HepG2 (cell line): ENCODE results near the gene MAML1. TPM values are rescaled to one million over a fixed set of nuclear protein-coding genes. Genes with fewer than 3 reads are reported as not detected.
A peak's percentile ranks its signal among the peaks of the same experiment; 100 is the strongest.

Experiments used
- EZH2 ChIP-seq: conservative IDR thresholded peaks from 2 replicates; pipeline ENCODE4 v1.6.1; 2012; ENCODE audit warnings: mild to moderate bottlenecking, low read depth, low read length, moderate library complexity
- HNRNPH1 ChIP-seq: fragments of 200-400 bp; formaldehyde crosslinking; optimal IDR thresholded peaks from 2 replicates; pipeline ENCODE3; 2017; ENCODE audit warnings: mild to moderate bottlenecking, low read depth, low read length
- MAFF ChIP-seq: IDR thresholded peaks from 2 replicates; pipeline ENCODE4 v1.6.1; 2011; ENCODE audit warnings: low read depth, low read length, improper control_type of control experiment
- MYC ChIP-seq: sonication (generic); formaldehyde crosslinking; IDR thresholded peaks from 2 replicates; pipeline ENCODE4 v1.9.0; 2021; ENCODE audit warnings: missing genetic modification reagents, borderline replicate concordance
- MZF1 ChIP-seq: sonication (generic); formaldehyde crosslinking; IDR thresholded peaks from 2 replicates; pipeline ENCODE4 v1.8.1; 2023; ENCODE audit warnings: mild to moderate bottlenecking, missing genetic modification reagents, borderline replicate concordance
- PHF5A ChIP-seq: IDR thresholded peaks from one replicate; pipeline ENCODE4 v1.6.1; 2018; ENCODE audit warnings: low read depth, missing genetic modification reagents; ENCODE audit not compliant: unreplicated experiment
- PTBP1 ChIP-seq: fragments of 200-400 bp; formaldehyde crosslinking; IDR thresholded peaks from 2 replicates; pipeline ENCODE4 v1.6.1; 2018; ENCODE audit warnings: low read length, low read depth; ENCODE audit not compliant: poor library complexity, severe bottlenecking
- RBFOX2 ChIP-seq: fragments of 200-400 bp; formaldehyde crosslinking; IDR thresholded peaks from 2 replicates; pipeline ENCODE4 v1.6.1; 2017; ENCODE audit warnings: low read depth, mild to moderate bottlenecking, low read length
- ZBTB2 ChIP-seq: sonication (generic); formaldehyde crosslinking; IDR thresholded peaks from 2 replicates; pipeline ENCODE4 v1.8.0; 2022; ENCODE audit warnings: low read depth, missing genetic modification reagents
- ZBTB43 ChIP-seq: sonication (generic); formaldehyde crosslinking; conservative IDR thresholded peaks from 2 replicates; pipeline ENCODE4 v1.4.0; 2020; ENCODE audit warnings: missing genetic modification reagents
- ZNF17 ChIP-seq: sonication (generic); formaldehyde crosslinking; IDR thresholded peaks from 2 replicates; pipeline ENCODE4 v1.5.0; 2020; ENCODE audit warnings: mild to moderate bottlenecking, missing genetic modification reagents
- ZNF326 ChIP-seq: sonication (generic); formaldehyde crosslinking; IDR thresholded peaks from 2 replicates; pipeline ENCODE4 v1.4.0; 2020; ENCODE audit warnings: missing genetic modification reagents, borderline replicate concordance
- ZNF350 ChIP-seq: sonication (generic); formaldehyde crosslinking; IDR thresholded peaks from 2 replicates; pipeline ENCODE4 v1.4.0; 2020; ENCODE audit warnings: mild to moderate bottlenecking, low read depth, missing genetic modification reagents, borderline replicate concordance
- ZNF451 ChIP-seq: sonication (generic); formaldehyde crosslinking; IDR thresholded peaks from 2 replicates; pipeline ENCODE4 v1.5.0; 2020; ENCODE audit warnings: mild to moderate bottlenecking, missing genetic modification reagents
- ZNF646 ChIP-seq: sonication (generic); formaldehyde crosslinking; IDR thresholded peaks from 2 replicates; pipeline ENCODE4 v1.9.0; 2021; ENCODE audit warnings: mild to moderate bottlenecking, missing genetic modification reagents
- ZNF672 ChIP-seq: sonication (generic); formaldehyde crosslinking; IDR thresholded peaks from 2 replicates; pipeline ENCODE4 v1.8.1; 2022; ENCODE audit warnings: missing genetic modification reagents
- ZNF800 ChIP-seq: sonication (generic); formaldehyde crosslinking; IDR thresholded peaks from 2 replicates; pipeline ENCODE4 v1.4.0; 2020; ENCODE audit warnings: missing genetic modification reagents
- polyA plus RNA-seq, 8 experiments: library from polyadenylated mRNA; depleted of rRNA in 3 of 8; stranded (reverse) in 7 of 8; unstranded in 1 of 8; fragments of >200 nt; fragmentation: Illumina TruSeq in 4 of 8; extraction: Trizol in 4 of 8; gene quantifications; 2 replicates each; pipeline versions ENCODE4 v1.2.1 to v1.2.3, GENCODE V29; 2011 to 2016; ENCODE audit warnings: low read depth in 4 of 8, missing spikeins in 1 of 8, mixed read lengths in 1 of 8; ENCODE audit not compliant: insufficient read depth in 1 of 8
- total RNA-seq, 5 experiments: library from RNA; depleted of rRNA; stranded (reverse); fragments of >200 nt; fragmentation: Illumina TruSeq; extraction: Trizol; gene quantifications; 2 replicates each; pipeline ENCODE4 v1.2.3, GENCODE V29; 2016; ENCODE audit warnings: low read depth in 1 of 5

MAML1 gene
- total and polyA plus RNA-seq, 2 of the 13 experiments (the other 11 are each of a cell fraction or from before 2014, with no cell fraction given) = 10.0 to 10.8 TPM

GRCh38 chr5:179732918-179733771, 523 bp downstream of the MAML1 start (continued):
- TF ChIP-seq ZNF646 (CRISPR knock-in tag) (no peak), ZNF326 (no peak), MYC (no peak), RBFOX2 (peak; percentile 35), ZNF17 (no peak), ZNF451 (0 out of 2 replicates have a peak, but pooled peaks have one; percentile 39), EZH2 (no peak), ZNF800 (CRISPR knock-in tag) (no peak), PHF5A (CRISPR knock-in tag) (no peak), ZBTB43 (CRISPR knock-in tag) (no peak), MAFF (no peak), MZF1 (no peak), PTBP1 (no peak), HNRNPH1 (no peak), ZNF672 (CRISPR knock-in tag) (no peak), ZBTB2 (CRISPR knock-in tag) (peak; percentile 31; the same call in 1 of the 2 replicates), ZNF350 (no peak)
